Vagina (tissue), 2 donors: ENCODE data around the gene BLOC1S5. TPM values are rescaled to one million over a fixed set of nuclear protein-coding genes. Genes with fewer than 3 reads are reported as not detected.

Experiments used
- DNase-seq, 2 donors: peaks; one replicate each; pipeline ENCODE4 v3.0.0-alpha.2; 2017; ENCODE audit errors: extremely low spot score in 2 of 2
- H3K27ac ChIP-seq: fragments of 200-600 bp; sonication (generic); one replicate; pipeline ENCODE4 v1.5.1; 2019
- H3K27me3 ChIP-seq: fragments of 200-600 bp; sonication (generic); one replicate; pipeline ENCODE4 v1.5.1; 2019
- H3K36me3 ChIP-seq, 2 donors: fragments of 200-600 bp; sonication (generic); one replicate each; pipeline ENCODE4 v1.5.1; 2017 to 2019
- H3K4me1 ChIP-seq: fragments of 200-600 bp; sonication (generic); one replicate; pipeline ENCODE4 v1.5.1; 2019
- H3K4me3 ChIP-seq, 2 donors: fragments of 200-600 bp; sonication (generic); 1 replicate in 1 of 2; 2 replicates in 1 of 2; pipeline ENCODE4 v1.5.1; 2016 to 2019
- H3K9me3 ChIP-seq: fragments of 200-600 bp; sonication (generic); one replicate; pipeline ENCODE4 v1.5.1; 2019
- CTCF ChIP-seq, 3 experiments: fragments of 450-650 bp in 2 of 3; fragments of 200-600 bp in 1 of 3; sonication (generic) in 1 of 3; IDR thresholded peaks; one replicate each; pipeline ENCODE4 v1.5.1; 2017 to 2019; ENCODE audit warnings: antibody characterized with exemption in 3 of 3, mild to moderate bottlenecking in 2 of 3, moderate library complexity in 2 of 3
- POLR2A ChIP-seq, 2 donors: fragments of 450-650 bp; IDR thresholded peaks; one replicate each; pipeline ENCODE4 v1.6.1; 2017; ENCODE audit warnings: antibody characterized with exemption in 2 of 2, mild to moderate bottlenecking in 2 of 2, moderate library complexity in 2 of 2
- POLR2AphosphoS5 ChIP-seq, 2 donors: sonication (generic); formaldehyde crosslinking; IDR thresholded peaks; one replicate each; pipeline ENCODE4 v1.9.0; 2017; ENCODE audit warnings: antibody characterized with exemption in 2 of 2, mild to moderate bottlenecking in 2 of 2, low read depth in 1 of 2; ENCODE audit not compliant: insufficient read depth in 1 of 2
- intact Hi-C: fragments of 100-400 bp; cut with DNase I; formaldehyde crosslinking; loops from one replicate; pipeline ENCODE4 v1.15.1; 2023
- total RNA-seq: library from RNA; depleted of rRNA; stranded (reverse); fragments of >200 nt; gene quantifications from one replicate; pipeline ENCODE4 v1.2.3, GENCODE V29; 2016

BLOC1S5 gene
- total RNA-seq, 1 donor from 2014 or later = 9.6 TPM

DNA sequence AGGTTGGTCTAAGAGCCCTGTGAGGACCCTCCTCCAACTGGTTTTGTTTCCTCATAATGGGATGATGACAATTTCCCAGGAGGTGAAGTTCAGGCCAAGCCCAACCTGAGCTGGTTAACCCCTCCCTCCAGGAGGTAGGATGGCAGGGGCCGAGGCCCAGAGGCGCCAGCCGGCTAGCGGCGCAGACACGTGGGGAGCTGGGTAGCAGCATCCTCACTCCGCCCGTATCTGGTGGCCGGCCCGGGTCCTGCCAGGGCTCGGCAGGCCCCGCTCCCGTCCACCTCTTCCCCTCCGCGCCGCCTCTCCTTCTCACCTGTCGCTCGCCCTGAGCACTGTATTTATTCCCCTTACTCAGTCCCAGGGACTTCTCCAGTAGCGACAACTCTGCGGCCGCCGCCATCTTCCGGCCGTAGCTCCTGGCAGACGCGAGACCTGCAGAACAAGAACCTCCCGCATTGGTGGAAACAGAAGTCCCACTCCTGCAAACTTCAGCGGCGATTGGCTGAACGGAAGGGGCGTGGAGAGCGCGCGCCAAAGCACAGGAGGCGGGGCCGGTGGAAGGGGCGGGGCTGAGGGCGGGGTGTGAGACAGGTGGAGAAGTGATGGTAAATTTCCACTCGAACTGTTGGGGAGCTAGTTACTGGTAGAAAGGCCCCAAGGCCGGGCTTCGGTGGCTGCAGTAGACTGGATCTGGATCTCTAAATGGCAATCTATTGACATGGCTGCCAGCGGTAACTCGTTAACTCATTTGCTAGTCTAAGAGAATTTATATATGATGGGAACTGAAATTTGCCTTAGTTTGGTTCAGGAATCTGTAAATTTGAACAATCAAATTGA lies 38.2 kb upstream of the BLOC1S5 start, which contains the start of gene EEF1E1:
Gene EEF1E1, minus strand, starts transcription at position 427 of the 837 bp plus-strand sequence. Its CDS starts 27 bp downstream, at position 400.
- DNase-seq = peak in 1 of 2 donors; percentile 95
- intact Hi-C loops = no loop called here
- TF ChIP-seq POLR2AphosphoS5 (IDR thresholded peaks at IDR 0.05; ENCODE audit: insufficient read depth in 1 of 2, low read depth in 1 of 2) = peak; percentile 38 to 73
- TF ChIP-seq POLR2A (IDR thresholded peaks at IDR 0.05) = no peak
- Histone ChIP-seq H3K9me3 (no peaks in the 10 kb centered on the region), H3K4me1 (peaks cover 14% of the 10 kb centered on the region), H3K4me3 (peak within 1 kb of the TSS; percentile 77 to 87), H3K27me3 (no peaks in the 10 kb centered on the region), H3K36me3 (no peaks in the 10 kb centered on the region), H3K27ac (peak within 1 kb of the TSS; percentile 7)

GRCh38 chr6:8100159-8100854 lies 36.1 kb upstream of the BLOC1S5 start:
- DNase-seq = no peak
- H3K36me3 ChIP-seq = peaks cover 0 to 19% of the 10 kb centered on the region in 2 donors
- TF ChIP-seq POLR2AphosphoS5 (IDR thresholded peaks at IDR 0.05; ENCODE audit: insufficient read depth in 1 of 2, low read depth in 1 of 2) = no peak
- no peaks in the 10 kb centered on the region for H3K27me3 ChIP-seq
- H3K9me3 ChIP-seq = no peaks in the 10 kb centered on the region
- no peak overlapping the region for H3K4me3 ChIP-seq
- no peak overlapping the region for H3K27ac ChIP-seq
- H3K4me1 ChIP-seq = peaks cover 14% of the 10 kb centered on the region
- intact Hi-C loops = no loop called here

DNA sequence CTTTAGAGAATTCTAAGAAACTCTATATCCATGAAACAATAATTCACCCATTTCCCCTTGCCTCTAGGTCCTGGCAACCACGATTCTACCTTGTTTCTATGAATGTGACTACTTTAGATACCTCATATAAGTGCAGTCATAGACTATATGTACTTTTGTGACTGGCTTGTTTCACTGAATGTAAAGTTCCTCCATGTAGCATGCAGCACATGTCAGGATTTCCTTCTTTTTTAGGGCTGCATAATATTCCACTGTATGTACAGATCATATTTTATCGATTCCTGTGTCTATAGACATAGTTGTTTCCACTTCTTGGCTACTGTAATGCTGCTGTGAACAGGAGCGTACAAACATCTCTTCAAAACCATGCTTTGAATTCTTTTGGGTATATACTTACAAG lies 26.5 kb upstream of the BLOC1S5 start:
- H3K9me3 ChIP-seq = no peaks in the 10 kb centered on the region
- no peak for DNase-seq
- intact Hi-C loops = no loop called here
- no peak for TF ChIP-seq CTCF (IDR thresholded peaks at IDR 0.05)
- H3K36me3 ChIP-seq = peaks cover 0 to 44% of the 10 kb centered on the region in 2 donors
- H3K4me1 ChIP-seq = no peaks in the 10 kb centered on the region
- no peaks in the 10 kb centered on the region for H3K27me3 ChIP-seq
- H3K4me3 ChIP-seq = no peak overlapping the region
- H3K27ac ChIP-seq = no peak overlapping the region

DNA sequence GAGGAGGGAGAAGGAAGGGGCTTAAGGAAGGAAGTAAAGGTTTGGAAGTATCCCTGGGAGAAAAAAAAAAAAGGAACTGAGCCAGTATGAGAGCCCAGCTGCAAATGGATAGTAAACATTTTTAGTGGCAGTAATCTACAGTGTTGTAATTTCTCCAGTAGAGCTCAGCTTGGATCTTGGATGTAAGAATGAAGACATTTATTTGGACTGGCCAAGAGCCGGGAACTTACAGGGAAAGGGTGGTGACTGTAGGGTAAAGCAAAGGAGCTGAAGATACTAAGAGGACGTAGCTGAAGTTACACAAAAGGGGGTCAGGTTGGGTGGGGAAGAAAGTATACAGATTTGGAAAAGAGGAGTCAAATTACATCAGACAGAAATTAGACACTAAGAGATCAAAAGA lies 24.7 kb upstream of the BLOC1S5 start:
- H3K4me1 ChIP-seq = peaks cover 7% of the 10 kb centered on the region
- H3K27me3 ChIP-seq = no peaks in the 10 kb centered on the region
- TF ChIP-seq CTCF (IDR thresholded peaks at IDR 0.05) = no peak
- TF ChIP-seq POLR2AphosphoS5 (IDR thresholded peaks at IDR 0.05; ENCODE audit: insufficient read depth in 1 of 2, low read depth in 1 of 2) = no peak
- no peak for TF ChIP-seq POLR2A (IDR thresholded peaks at IDR 0.05)
- H3K9me3 ChIP-seq = no peaks in the 10 kb centered on the region
- H3K4me3 ChIP-seq = no peak overlapping the region
- no peak for DNase-seq
- H3K36me3 ChIP-seq = peaks cover 0 to 26% of the 10 kb centered on the region in 2 donors
- no peak overlapping the region for H3K27ac ChIP-seq
- intact Hi-C loops = no loop called here

DNA sequence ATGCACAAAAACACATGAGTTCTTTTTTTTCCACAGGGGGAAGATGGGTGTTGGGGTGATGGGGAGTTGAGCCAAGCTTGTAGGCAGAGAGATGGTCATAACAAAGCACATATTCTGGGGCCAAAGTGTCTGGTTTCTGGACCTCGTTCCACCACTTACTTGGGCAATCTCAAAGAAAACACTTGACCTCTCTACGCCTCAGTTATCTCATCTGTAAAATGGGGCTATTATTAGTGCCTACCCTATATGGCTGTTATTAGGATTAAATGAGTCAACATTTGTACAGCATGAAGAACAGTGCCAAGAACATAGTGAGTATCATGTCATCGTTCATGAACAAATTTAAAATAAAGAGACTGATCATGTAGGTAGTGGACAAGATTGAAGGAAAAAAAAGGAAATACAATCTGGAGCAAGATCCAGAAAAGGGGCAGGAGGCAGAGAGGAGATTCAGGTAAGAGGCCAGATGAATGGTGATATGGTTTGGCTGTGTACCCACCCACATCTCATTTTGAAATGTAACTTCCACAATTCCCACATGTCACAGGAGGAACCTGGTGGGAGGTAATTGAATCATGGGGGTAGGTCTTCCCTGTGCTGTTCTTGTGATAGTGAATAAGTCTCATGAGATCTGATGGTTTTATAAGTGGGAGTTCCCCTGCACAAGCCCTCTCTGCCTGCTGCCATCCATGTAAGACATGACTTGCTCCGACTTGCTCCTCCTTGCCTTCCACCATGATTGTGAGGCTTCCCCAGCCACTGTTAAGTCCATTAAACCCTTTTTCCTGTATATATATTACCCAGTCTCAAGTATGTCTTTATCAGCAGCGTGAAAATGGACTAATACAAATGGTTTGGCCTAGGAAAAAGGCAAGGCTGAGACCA lies 23.9 kb upstream of the BLOC1S5 start:
- peaks cover 9% of the 10 kb centered on the region for H3K4me1 ChIP-seq
- TF ChIP-seq POLR2A (IDR thresholded peaks at IDR 0.05) (no peak), CTCF (IDR thresholded peaks at IDR 0.05) (no peak), POLR2AphosphoS5 (IDR thresholded peaks at IDR 0.05; ENCODE audit: insufficient read depth in 1 of 2, low read depth in 1 of 2) (no peak)
- no peaks in the 10 kb centered on the region for H3K27me3 ChIP-seq
- H3K36me3 ChIP-seq = peaks cover 0 to 26% of the 10 kb centered on the region in 2 donors
- H3K9me3 ChIP-seq = no peaks in the 10 kb centered on the region
- no peak overlapping the region for H3K4me3 ChIP-seq
- intact Hi-C loops = no loop called here
- no peak overlapping the region for H3K27ac ChIP-seq
- no peak for DNase-seq
